H9 (cell line): ENCODE data around the gene TSPAN4. TPM values are rescaled to one million over a fixed set of nuclear protein-coding genes. Genes with fewer than 3 reads are reported as not detected.

Experiments
- DNase-seq: peaks from one replicate; pipeline ENCODE4 v3.0.0-alpha.2; 2017
- H2AFZ ChIP-seq: one replicate; pipeline ENCODE4 v1.6.1; 2013; ENCODE audit warnings: mild to moderate bottlenecking, low read length, control low read depth, moderate library complexity
- H2AK5ac ChIP-seq: 2 replicates; pipeline ENCODE4 v1.6.1; 2013; ENCODE audit warnings: low read length, control low read depth, mixed read lengths; ENCODE audit not compliant: insufficient read length
- H2BK120ac ChIP-seq: one replicate; pipeline ENCODE4 v1.6.1; 2013; ENCODE audit warnings: low read depth, mild to moderate bottlenecking, low read length, control low read depth, inconsistent platforms; ENCODE audit not compliant: poor library complexity, severe bottlenecking
- H2BK12ac ChIP-seq: 2 replicates; pipeline ENCODE4 v1.6.1; 2013; ENCODE audit warnings: low read length, control low read depth, mixed read lengths, low read depth; ENCODE audit not compliant: insufficient read length
- H2BK15ac ChIP-seq: 2 replicates; pipeline ENCODE4 v1.6.1; 2013; ENCODE audit warnings: low read depth, low read length, control low read depth
- H2BK20ac ChIP-seq: one replicate; pipeline ENCODE4 v1.6.1; 2013; ENCODE audit warnings: low read depth, mild to moderate bottlenecking, low read length, control low read depth, inconsistent platforms; ENCODE audit not compliant: poor library complexity, severe bottlenecking
- H2BK5ac ChIP-seq: 2 replicates; pipeline ENCODE4 v1.6.1; 2013; ENCODE audit warnings: low read length, control low read depth, mixed read lengths; ENCODE audit not compliant: insufficient read length
- H3K14ac ChIP-seq: 2 replicates; pipeline ENCODE4 v1.6.1; 2013; ENCODE audit warnings: low read length, control low read depth; ENCODE audit not compliant: insufficient read depth
- H3K18ac ChIP-seq: 2 replicates; pipeline ENCODE4 v1.6.1; 2013; ENCODE audit warnings: low read depth, mild to moderate bottlenecking, mixed read lengths, low read length, control low read depth; ENCODE audit not compliant: insufficient read length
- H3K23ac ChIP-seq: 2 replicates; pipeline ENCODE4 v1.6.1; 2013; ENCODE audit warnings: low read length, control low read depth, mixed read lengths, low read depth; ENCODE audit not compliant: insufficient read length
- H3K23me2 ChIP-seq: 2 replicates; pipeline ENCODE4 v1.6.1; 2013; ENCODE audit warnings: low read depth, mild to moderate bottlenecking, mixed read lengths, low read length, control low read depth; ENCODE audit not compliant: insufficient read length, poor library complexity, severe bottlenecking
- H3K27ac ChIP-seq: 2 replicates; pipeline ENCODE4 v1.5.1; 2013; ENCODE audit warnings: low read length, control low read depth, mixed read lengths, low read depth; ENCODE audit not compliant: insufficient read length
- H3K27me3 ChIP-seq: 2 replicates; pipeline ENCODE4 v1.6.1; 2013; ENCODE audit warnings: low read length, control low read depth, inconsistent platforms; ENCODE audit not compliant: insufficient read depth
- H3K4ac ChIP-seq: 2 replicates; pipeline ENCODE4 v1.6.1; 2013; ENCODE audit warnings: low read depth, mild to moderate bottlenecking, control low read depth, inconsistent platforms, low read length, moderate library complexity
- H3K4me1 ChIP-seq: 2 replicates; pipeline ENCODE4 v1.6.1; 2013; ENCODE audit warnings: low read length, control low read depth, inconsistent platforms; ENCODE audit not compliant: insufficient read depth
- H3K4me2 ChIP-seq: 2 replicates; pipeline ENCODE4 v1.6.1; 2013; ENCODE audit warnings: low read length, control low read depth, mixed read lengths; ENCODE audit not compliant: insufficient read length, insufficient read depth
- H3K56ac ChIP-seq: 2 replicates; pipeline ENCODE4 v1.6.1; 2013; ENCODE audit warnings: low read depth, mild to moderate bottlenecking, mixed read lengths, low read length, control low read depth; ENCODE audit not compliant: insufficient read length
- H3K79me1 ChIP-seq: 2 replicates; pipeline ENCODE4 v1.6.1; 2013; ENCODE audit warnings: low read depth, mild to moderate bottlenecking, moderate library complexity, low read length, control low read depth, inconsistent platforms; ENCODE audit not compliant: insufficient read depth, poor library complexity, severe bottlenecking
- H3K79me2 ChIP-seq: 2 replicates; pipeline ENCODE4 v1.6.1; 2013; ENCODE audit warnings: low read length, control low read depth, inconsistent platforms; ENCODE audit not compliant: insufficient read depth
- H3K9ac ChIP-seq: 2 replicates; pipeline ENCODE4 v1.6.1; 2013; ENCODE audit warnings: low read length, control low read depth, mixed read lengths; ENCODE audit not compliant: insufficient read length; ENCODE audit errors: extremely low read depth
- H3K9me3 ChIP-seq: one replicate; pipeline ENCODE4 v1.6.1; 2013; ENCODE audit warnings: low read depth, low read length, inconsistent platforms; ENCODE audit not compliant: control insufficient read depth
- H3T11ph ChIP-seq: one replicate; pipeline ENCODE4 v1.6.1; 2013; ENCODE audit warnings: mild to moderate bottlenecking, low read length, control low read depth, inconsistent platforms
- H4K20me1 ChIP-seq: one replicate; pipeline ENCODE4 v1.6.1; 2013; ENCODE audit not compliant: control insufficient read depth, insufficient read length, insufficient read depth
- H4K5ac ChIP-seq: 2 replicates; pipeline ENCODE4 v1.6.1; 2013; ENCODE audit warnings: low read depth, mild to moderate bottlenecking, mixed read lengths, low read length, control low read depth; ENCODE audit not compliant: insufficient read length
- H4K8ac ChIP-seq: replicated peaks from 2 replicates; pipeline ENCODE4 v1.6.1; 2013; ENCODE audit warnings: low read length, control low read depth, mixed read lengths, low read depth; ENCODE audit not compliant: insufficient read length
- H4K91ac ChIP-seq: 2 replicates; pipeline ENCODE4 v1.6.1; 2013; ENCODE audit warnings: low read depth, mild to moderate bottlenecking, moderate library complexity, mixed read lengths, low read length, control low read depth; ENCODE audit not compliant: insufficient read length
- H3K27ac Mint-ChIP-seq, 3 experiments: 2 replicates in 2 of 3; 3 replicates in 1 of 3; pipeline ENCODE4 v1.8.0; 2020 to 2021; ENCODE audit warnings: mixed read lengths in 3 of 3, mild to moderate bottlenecking in 1 of 3, moderate library complexity in 1 of 3
- H3K27me3 Mint-ChIP-seq: 2 replicates; pipeline ENCODE4 v1.8.0; 2021; ENCODE audit warnings: low read depth, mild to moderate bottlenecking, moderate library complexity, mixed read lengths
- H3K36me3 Mint-ChIP-seq, 3 experiments: 2 replicates in 2 of 3; 3 replicates in 1 of 3; pipeline ENCODE4 v1.8.0; 2020 to 2021; ENCODE audit warnings: low read depth in 3 of 3, mixed read lengths in 3 of 3; ENCODE audit not compliant: insufficient read depth in 1 of 3
- H3K4me1 Mint-ChIP-seq, 2 experiments: 2 replicates each; pipeline ENCODE4 v1.8.0; 2020; ENCODE audit warnings: mixed read lengths in 2 of 2
- H3K4me3 Mint-ChIP-seq, 2 experiments: 2 replicates in 1 of 2; 3 replicates in 1 of 2; pipeline ENCODE4 v1.8.0; 2020 to 2021; ENCODE audit warnings: mild to moderate bottlenecking in 2 of 2, mixed read lengths in 2 of 2, moderate library complexity in 1 of 2
- H3K9me3 Mint-ChIP-seq, 2 experiments: 2 replicates in 1 of 2; 3 replicates in 1 of 2; pipeline ENCODE4 v1.8.0; 2020; ENCODE audit warnings: mild to moderate bottlenecking in 2 of 2, mixed read lengths in 2 of 2, moderate library complexity in 1 of 2
- CTCF ChIP-seq: fragments of 200-600 bp; sonication (generic); conservative IDR thresholded peaks from 3 replicates; pipeline ENCODE4 v1.8.0; 2021; ENCODE audit warnings: antibody characterized with exemption, mild to moderate bottlenecking
- WGBS: extraction: QIAGEN DNeasy Blood & Tissue Kit; methylation state at CpG from one replicate; pipeline ENCODE4 v1.1.7; 2013; ENCODE audit warnings: missing lambda C conversion rate, low lambda C conversion rate, mixed read lengths; ENCODE audit not compliant: insufficient read length; ENCODE audit errors: extremely low coverage; 5-methylcytosine and 5-hydroxymethylcytosine counted together
- total RNA-seq: library from RNA; stranded (reverse); gene quantifications from 2 replicates; pipeline ENCODE4 v1.2.1, GENCODE V29; 2021

The TSPAN4 gene
- total RNA-seq, 1 experiment from 2014 or later: 64.6 TPM

- H3K23ac ChIP-seq: no peak overlapping the region
- no peaks in the 10 kb centered on the region for H3K9me3 Mint-ChIP-seq
- peaks cover 3 to 6% (median 4%) of the 10 kb centered on the region in 3 experiments; a peak in 4 of 7 replicates for H3K36me3 Mint-ChIP-seq
- H2AK5ac ChIP-seq: no peak overlapping the region
- H3K79me2 ChIP-seq: no peaks in the 10 kb centered on the region
- H3K4ac ChIP-seq: no peak overlapping the region
- H3K4me1 Mint-ChIP-seq: peaks cover 36 to 46% of the 10 kb centered on the region in 2 experiments
- peak overlapping the region; percentile 44 to 76 for H3K4me3 Mint-ChIP-seq
- H3K79me1 ChIP-seq: no peaks in the 10 kb centered on the region
- H2BK120ac ChIP-seq: no peak overlapping the region
- no peak overlapping the region for H4K91ac ChIP-seq
- no peak overlapping the region for H2AFZ ChIP-seq
- no peaks in the 10 kb centered on the region for H4K20me1 ChIP-seq
- no peak overlapping the region for H4K5ac ChIP-seq
- H3T11ph ChIP-seq: no peak overlapping the region
- TF ChIP-seq CTCF: no peak
- no peak overlapping the region for H3K56ac ChIP-seq
- no peak overlapping the region for H2BK15ac ChIP-seq
- no peak overlapping the region for H3K27ac Mint-ChIP-seq
- H3K27ac ChIP-seq: no peak overlapping the region
- no peak overlapping the region for H3K18ac ChIP-seq
- H3K4me2 ChIP-seq: peak overlapping the region; percentile 56
- peaks cover 32% of the 10 kb centered on the region for H3K23me2 ChIP-seq
- H3K27me3 ChIP-seq: peaks cover 9% of the 10 kb centered on the region; the same call in 1 of the 2 replicates
- no peak overlapping the region for H3K14ac ChIP-seq
- no CpG with 5 or more reads among the region's 31 CpGs for WGBS
- no peaks in the 10 kb centered on the region for H3K9me3 ChIP-seq
- DNase-seq: no peak
- no peak overlapping the region for H3K9ac ChIP-seq
- H2BK12ac ChIP-seq: no peak overlapping the region
- no peak overlapping the region for H2BK20ac ChIP-seq
- H3K4me1 ChIP-seq: no peaks in the 10 kb centered on the region; the same call in 1 of the 2 replicates
- H2BK5ac ChIP-seq: no peak overlapping the region
- H4K8ac ChIP-seq: no peak overlapping the region
- peaks cover 34% of the 10 kb centered on the region for H3K27me3 Mint-ChIP-seq
Measured at GRCh38 chr11:831118-831864, 11.4 kb upstream of the TSPAN4 start.
